ENCODE data around the gene CCN2.
"Not testable (repeated sequence)": the region's sequence is repeated elsewhere in the genome, so short reads cannot be mapped to it uniquely, and the experiment has no call there.

CCN2 gene

GRCh38 chr6:131909408-131910218 lies 41.6 kb downstream of the CCN2 start:
- peak; percentile 60 for DNase-seq (ENCODE audit: low spot score)

- DNase-seq (ENCODE audit: low spot score) = not testable (repeated sequence)
Measured at GRCh38 chr6:131908787-131909186, 42.4 kb downstream of the CCN2 start.

- not testable (repeated sequence) for DNase-seq (ENCODE audit: low spot score)
Measured at GRCh38 chr6:131903734-131904133, 47.4 kb downstream of the CCN2 start.

- DNase-seq (ENCODE audit: low spot score) = not testable (repeated sequence)
Measured at GRCh38 chr6:131901326-131901873, 49.8 kb downstream of the CCN2 start.

- DNase-seq (ENCODE audit: low spot score) = no peak
Measured at GRCh38 chr6:131900231-131900630, 50.9 kb downstream of the CCN2 start.

- no peak for DNase-seq (ENCODE audit: low spot score)
Measured at GRCh38 chr6:131898718-131899117, 52.5 kb downstream of the CCN2 start.

All from globus pallidus (tissue), 1 donor.